GM19193 (cell line): Measurements from ENCODE around the gene CYTIP.

Experiments used
- POLR2A ChIP-seq: IDR thresholded peaks from 4 replicates; pipeline ENCODE4 v1.6.1; 2011; ENCODE audit not compliant: insufficient read depth, insufficient read length; ENCODE audit errors: extremely low read depth

CYTIP gene

DNA sequence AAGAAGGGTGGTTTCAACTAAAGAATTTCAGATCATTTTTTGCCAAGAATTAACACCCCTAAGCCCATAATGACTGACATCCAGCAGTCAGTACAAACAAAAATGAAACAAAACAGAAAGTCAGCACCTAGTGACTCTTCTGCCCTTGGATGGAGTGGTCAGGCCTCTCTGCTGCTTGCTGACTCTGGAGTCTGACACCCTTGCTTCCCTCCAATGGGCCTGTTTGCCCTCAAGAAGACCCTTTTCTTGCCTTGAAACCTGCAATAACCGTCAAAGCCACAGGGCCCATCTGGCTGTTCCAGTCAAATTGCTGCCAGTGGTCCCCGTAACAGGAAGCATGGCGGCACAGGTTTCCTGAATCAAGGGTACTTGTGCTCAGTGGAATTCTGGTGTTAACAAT is 27.2 kb upstream of the CYTIP start:
- no peak for TF ChIP-seq POLR2A

DNA sequence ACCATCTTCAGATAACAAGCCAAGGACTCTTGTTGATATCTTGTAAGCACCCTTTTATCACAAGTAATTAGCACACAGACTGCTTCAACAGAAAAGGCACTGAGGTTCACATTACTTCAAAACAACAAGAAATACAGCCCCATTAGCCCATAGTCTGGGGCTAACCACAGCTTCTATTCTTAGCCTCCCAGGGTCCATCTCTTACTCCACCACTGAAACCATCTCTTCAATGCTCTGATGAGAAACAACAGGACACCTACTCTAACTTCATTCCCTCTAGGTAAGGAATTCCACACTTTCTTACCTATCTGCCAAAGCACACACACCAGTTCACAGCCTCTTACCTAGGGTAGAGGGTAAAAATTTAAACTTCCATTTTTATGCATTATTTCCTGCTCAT is 26.4 kb upstream of the CYTIP start:
- no peak for TF ChIP-seq POLR2A

DNA sequence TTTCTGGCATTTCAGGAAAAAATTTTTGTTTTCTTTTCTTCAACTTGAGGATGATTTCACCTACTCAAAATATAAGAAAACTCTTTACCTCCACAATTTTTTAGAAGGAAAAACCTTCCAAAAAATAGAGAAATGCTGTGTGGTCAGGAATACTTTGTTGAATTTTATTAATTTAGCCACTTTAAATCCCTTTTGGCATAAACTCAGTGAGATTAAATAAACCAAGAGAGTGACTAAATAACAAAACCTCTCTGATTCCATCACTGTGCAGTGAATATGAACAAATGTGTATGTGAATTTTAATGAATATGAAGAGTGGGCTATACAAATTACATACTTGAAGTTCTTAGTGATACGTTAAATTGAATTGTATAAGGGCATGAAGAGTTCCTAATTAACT is 25.8 kb upstream of the CYTIP start:
- TF ChIP-seq POLR2A: no peak

DNA sequence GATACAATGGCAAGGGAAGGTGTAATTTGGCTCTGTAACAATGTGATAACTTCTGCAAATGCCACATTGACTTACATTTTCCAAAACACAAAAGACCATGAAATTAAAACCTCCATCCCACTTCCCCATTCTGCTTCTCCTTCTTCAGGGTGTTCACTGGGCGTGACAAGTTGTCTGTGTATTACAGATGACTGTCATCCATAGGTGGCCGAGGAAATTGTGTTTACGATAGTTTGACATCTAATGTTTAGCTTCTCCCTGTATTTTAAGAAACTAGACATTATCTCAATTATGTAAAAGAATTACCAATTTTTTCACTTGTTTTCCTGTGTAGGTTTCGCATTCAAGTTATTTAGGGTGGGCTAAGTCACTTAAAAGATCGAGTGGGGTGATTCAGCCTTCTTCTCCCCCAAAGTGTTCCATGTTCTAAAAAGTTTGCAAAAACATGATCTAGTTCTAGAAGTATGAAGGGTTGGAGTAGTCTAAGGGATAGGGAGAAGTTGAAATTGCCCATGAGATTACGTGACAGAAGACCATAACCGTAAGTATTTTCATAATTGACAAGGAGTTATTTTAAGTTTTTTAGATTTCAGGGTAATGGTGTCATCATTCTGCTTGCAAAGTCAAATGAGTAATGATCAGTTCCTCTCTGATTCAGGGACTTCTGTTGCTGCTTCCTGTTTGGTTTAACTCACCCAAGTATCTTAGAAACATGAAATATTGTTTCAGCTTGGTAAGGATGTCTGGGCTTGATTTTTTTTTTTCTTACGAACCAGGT is 25.2 kb upstream of the CYTIP start:
- TF ChIP-seq POLR2A: no peak

DNA sequence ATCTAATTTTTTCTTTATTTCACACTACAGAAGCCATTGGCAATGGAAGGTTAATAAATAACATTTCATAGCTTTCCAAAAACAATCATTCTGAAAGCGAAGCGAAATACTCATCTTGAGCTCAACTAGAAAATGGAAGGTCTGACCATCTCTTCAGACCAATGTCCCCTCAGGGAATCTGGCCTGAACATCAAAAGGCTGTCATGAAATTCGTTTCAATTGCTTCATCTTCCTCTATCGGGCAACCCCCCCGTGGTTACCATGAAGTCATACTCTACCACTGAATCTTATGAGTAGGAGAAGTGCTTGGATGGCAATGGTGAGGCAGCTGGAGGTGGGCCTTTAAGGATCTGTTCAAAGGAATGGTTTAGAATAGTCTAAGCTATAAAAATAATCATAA is 22.9 kb upstream of the CYTIP start:
- no peak for TF ChIP-seq POLR2A

DNA sequence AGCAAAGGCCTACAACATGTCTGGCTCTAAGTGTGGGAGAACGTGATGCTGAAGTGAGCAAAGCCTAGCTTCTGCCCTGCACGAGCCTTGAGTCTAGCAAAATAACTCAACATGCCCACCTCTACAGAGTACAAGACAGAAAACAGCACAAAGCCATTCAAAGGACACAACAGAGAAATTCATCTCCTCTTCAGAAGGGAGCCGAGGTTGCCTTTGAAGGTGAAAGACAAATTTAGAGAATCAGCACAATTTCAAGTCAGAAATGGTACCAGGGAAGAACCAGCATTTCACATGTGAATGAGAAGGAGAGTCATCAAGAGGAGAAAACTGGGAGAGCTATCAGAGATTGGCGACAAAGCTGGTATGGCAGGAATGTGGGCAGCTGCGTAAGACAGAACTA is 21.7 kb upstream of the CYTIP start:
- no peak for TF ChIP-seq POLR2A

DNA sequence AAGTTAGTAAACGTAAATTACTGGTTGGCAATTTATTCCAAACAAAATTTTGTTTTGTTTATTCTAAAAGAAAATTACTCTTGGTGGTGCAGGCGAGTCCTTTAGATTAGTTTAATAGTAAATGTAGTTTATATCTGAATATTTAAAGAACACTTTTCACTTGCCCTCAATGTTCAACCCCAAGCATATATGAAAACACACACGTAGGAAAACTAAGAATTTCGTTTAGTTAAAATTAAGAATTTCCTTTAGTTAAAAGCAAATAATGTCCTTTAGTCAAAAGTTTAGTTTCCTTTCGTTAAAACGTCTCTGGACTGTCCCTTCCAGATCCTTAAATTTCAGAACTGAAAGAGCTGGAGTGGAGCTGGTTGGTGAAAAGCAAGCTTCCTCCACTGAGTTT is 19.1 kb upstream of the CYTIP start:
- TF ChIP-seq POLR2A: no peak

DNA sequence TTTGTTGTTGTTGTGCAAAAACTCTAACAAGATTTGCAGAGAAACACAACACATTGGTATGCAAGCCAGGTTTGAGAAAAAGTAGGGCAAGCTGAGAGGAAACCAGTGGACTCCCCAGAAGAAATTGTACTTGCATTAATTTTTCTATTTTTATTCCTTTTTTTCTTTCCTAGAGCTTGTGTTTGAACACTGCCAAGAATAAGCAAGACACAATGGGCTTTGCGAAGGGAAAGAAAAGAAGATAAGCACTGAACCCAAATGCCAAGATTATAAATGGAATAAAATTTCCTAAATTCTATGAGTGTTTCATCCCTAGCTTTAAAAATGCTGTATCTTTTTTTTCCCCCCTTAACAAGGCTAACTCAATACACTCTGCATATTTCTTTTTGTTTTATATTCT is 17.0 kb upstream of the CYTIP start:
- TF ChIP-seq POLR2A: no peak

DNA sequence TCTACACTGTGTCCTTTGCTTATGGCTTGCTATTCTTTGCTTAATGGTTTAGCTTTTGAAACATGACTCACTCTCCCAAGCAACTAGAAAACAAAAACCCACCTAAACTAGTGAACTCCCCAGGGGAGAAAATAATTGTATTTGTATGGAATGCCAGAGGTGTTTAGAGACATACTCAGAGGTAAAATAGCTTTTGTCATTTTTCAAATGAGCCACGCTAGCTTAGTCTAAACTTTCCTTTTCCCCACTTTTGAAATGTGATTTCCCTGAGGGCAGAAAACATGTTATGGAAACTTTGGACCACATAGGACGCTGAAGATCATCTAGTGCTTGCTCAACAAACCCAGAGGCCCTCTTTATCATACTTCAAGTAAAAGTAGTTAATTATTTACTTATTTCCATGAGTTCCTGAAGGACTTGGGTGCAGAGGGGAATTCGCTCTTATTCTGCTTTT is 16.5 kb upstream of the CYTIP start:
- no peak for TF ChIP-seq POLR2A

DNA sequence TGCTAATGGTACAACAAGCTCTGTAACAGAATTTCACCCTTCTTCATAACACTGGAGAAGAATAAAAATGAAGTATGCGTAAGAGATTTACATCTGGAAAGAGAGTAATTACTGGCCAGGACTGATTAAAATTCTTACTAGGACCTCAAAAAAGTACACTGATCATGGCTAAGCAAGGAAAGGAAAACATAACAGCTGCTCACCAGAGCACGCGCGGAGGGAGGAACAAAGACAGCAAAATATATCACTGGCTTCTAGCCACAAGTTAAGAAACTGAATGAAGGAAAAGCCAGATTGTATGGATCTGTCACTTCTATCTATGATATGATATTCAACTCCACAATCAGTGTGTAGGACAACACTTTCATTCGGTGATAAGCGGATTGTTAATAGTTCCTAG is 15.6 kb upstream of the CYTIP start:
- TF ChIP-seq POLR2A: no peak

DNA sequence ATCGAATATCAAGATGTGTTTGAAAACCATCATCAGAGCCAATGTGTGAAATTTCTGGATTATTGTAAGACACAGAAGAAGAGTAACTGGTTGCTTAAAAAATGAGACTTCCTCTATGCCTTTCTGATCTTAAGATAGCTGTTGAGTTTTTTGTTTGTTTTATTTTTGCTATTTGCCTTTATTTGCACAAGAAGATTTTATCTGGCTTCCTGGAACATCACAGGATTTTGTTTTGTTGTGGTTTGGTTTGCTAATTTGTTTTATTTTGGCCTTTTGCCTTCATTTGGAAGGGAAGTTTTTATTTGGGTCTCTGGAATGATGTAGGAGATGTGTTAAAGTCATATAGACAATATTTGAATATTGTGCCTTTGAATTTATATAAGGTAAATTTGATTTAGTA is 3.9 kb upstream of the CYTIP start:
- TF ChIP-seq POLR2A: no peak

DNA sequence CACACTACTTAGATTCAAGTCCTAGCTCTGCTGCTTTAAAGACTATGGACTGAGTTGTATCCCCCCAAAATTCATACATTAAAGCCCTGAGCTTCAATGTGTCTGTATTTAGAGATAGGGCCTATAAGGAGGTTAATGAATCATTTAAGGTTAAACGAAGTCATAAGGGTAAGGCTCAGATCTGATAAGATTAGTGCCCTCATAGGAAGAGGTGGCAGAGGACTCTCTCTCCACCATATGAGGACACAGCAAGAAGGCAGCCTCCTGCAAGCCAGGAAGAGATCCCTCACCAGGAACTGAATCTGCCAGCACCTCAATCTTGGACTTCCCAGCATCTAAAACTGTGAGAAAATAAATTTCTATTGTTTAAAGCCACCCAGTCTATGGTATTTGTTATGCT is 3.1 kb upstream of the CYTIP start:
- no peak for TF ChIP-seq POLR2A

DNA sequence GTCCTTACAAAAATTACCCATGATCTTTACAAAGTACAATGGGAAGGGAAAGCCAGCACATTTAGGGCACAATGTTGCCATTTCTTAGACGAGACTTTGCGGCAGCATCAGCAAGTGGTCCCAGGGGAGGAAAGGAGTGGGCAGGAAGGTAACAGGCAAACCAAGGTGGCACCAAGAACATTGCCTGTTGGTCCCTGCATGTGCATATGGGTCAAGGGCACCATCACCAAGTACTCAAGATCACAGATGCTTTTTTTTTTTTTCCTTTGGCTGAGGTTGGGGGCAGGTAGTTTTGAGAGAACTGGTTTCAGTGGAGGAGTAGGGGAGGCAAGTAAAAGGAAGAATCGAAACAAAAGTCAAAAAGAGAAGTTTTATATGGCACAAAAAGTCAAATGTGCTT is 752 bp upstream of the CYTIP start:
- peak; percentile 35 for TF ChIP-seq POLR2A

DNA sequence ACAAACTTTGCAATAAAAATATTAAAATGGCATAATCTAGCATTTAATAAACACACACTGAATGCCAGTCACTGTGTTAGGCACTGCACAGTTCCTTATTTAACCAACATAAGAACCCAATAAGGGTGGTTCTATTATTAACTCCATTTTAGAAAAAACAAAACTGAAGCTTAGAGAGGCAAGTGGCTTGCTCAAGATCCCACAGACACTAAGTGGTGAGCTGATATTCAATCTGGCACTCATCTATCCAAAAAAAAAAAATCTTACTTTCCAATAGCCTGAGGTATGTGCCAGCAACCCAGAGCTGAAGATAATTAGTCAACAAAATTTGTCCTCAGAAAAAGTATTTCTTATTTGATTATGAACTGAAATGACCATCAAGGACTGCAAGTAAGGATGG is 799 bp downstream of the CYTIP start:
- TF ChIP-seq POLR2A: no peak

DNA sequence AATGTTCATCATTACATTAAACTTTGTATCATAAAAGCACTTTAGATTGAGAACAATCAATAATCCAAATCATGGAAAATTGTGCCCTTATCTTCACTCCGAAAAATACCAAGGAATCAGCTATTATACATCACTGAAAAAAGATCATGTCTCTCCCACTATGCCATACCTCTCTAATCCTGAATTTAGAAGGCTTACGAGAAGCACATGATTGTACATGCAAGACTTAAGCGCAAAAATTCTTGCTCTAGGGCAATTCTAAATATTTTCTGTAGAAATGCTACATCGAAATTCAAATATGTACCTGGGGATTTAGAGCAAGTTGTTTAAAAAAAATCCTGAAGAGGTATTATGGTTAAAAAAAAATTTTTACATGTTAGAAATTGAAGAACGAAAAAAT is 1.3 kb downstream of the CYTIP start:
- no peak for TF ChIP-seq POLR2A

DNA sequence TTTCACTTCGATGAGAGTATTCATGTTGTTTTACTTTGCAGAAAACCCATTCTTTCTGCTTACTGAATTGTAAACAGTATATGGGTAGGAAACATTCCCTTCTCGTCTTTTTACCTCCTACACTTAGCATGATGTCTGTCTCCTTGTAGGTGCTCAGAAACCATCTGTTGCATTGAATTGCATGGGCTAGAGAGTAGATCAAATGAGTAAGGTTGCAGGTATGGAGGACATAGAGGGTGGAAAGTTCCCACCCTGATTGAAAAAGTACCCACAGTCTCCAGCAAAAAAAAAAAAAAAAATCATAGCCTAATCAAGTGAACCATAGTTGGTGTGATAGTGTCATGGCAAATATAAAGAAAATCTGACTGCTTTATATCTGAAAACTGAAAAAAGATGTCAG is 1.7 kb downstream of the CYTIP start:
- TF ChIP-seq POLR2A: no peak

DNA sequence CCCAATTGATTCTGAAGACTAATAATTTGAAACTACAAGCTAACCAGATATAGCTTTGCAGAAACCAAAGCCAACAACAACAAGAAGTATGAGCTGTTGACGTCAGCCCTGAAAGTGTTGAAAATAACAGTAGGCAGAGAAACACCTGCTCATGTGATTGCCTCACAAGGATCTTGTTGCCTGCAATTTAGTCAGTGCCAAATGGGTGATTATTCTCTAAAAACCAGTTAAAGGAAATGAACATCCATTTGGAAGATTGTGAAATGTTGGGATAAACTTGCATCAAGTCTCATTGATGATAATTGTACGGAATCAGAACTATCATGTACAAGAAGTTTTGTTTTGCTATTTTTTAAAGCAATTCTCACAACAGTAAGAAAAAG is 2.8 kb downstream of the CYTIP start:
- no peak for TF ChIP-seq POLR2A
